HG02970 (cell line): ENCODE data around the gene IGF2BP3.

Experiments used
- ATAC-seq: cut with Tn5 transposase; IDR thresholded peaks from one replicate; pipeline ENCODE4 v1.9.1; 2021; ENCODE audit warnings: mild to moderate bottlenecking, moderate library complexity, moderate number of reproducible peaks; ENCODE audit not compliant: unreplicated experiment, low FRiP score

IGF2BP3 gene

GRCh38 chr7:23385140-23385539 lies 85.2 kb downstream of the IGF2BP3 start:
- no peak for ATAC-seq

GRCh38 chr7:23383225-23383624 lies 87.1 kb downstream of the IGF2BP3 start:
- ATAC-seq, result no peak

GRCh38 chr7:23380961-23381360 lies 89.3 kb downstream of the IGF2BP3 start:
- no peak for ATAC-seq

- ATAC-seq, result no peak
Observed at GRCh38 chr7:23380556-23380955, 89.7 kb downstream of the IGF2BP3 start.

- no peak for ATAC-seq
Observed at GRCh38 chr7:23378996-23379395, 91.3 kb downstream of the IGF2BP3 start.

GRCh38 chr7:23377134-23377533 lies 93.2 kb downstream of the IGF2BP3 start:
- ATAC-seq, result no peak

GRCh38 chr7:23373151-23374004 lies 96.9 kb downstream of the IGF2BP3 start:
- no peak for ATAC-seq

GRCh38 chr7:23372611-23373010 lies 97.7 kb downstream of the IGF2BP3 start:
- no peak for ATAC-seq

GRCh38 chr7:23371654-23372053 lies 98.6 kb downstream of the IGF2BP3 start:
- ATAC-seq, result no peak

- no peak for ATAC-seq
Observed at GRCh38 chr7:23369695-23370404, 100.4 kb downstream of the IGF2BP3 start.

- no peak for ATAC-seq
Observed at GRCh38 chr7:23369100-23369499, 101.2 kb downstream of the IGF2BP3 start.

GRCh38 chr7:23358152-23358674 lies 112.1 kb downstream of the IGF2BP3 start:
- ATAC-seq, result no peak

- no peak for ATAC-seq
Observed at GRCh38 chr7:23357190-23358093, 112.8 kb downstream of the IGF2BP3 start.

- no peak for ATAC-seq
Observed at GRCh38 chr7:23356726-23357125, 113.6 kb downstream of the IGF2BP3 start.

- no peak for ATAC-seq
Observed at GRCh38 chr7:23356168-23356567, 114.1 kb downstream of the IGF2BP3 start.

- ATAC-seq, result no peak
Observed at GRCh38 chr7:23353172-23353571, 117.1 kb downstream of the IGF2BP3 start.

- no peak for ATAC-seq
Observed at GRCh38 chr7:23350466-23350865, 119.8 kb downstream of the IGF2BP3 start.

GRCh38 chr7:23349484-23350157 lies 120.7 kb downstream of the IGF2BP3 start:
- ATAC-seq, result no peak

GRCh38 chr7:23347682-23348180 lies 122.6 kb downstream of the IGF2BP3 start:
- ATAC-seq, result no peak
